ENCODE data around the gene NKX2-1. TPM values are rescaled to one million over a fixed set of nuclear protein-coding genes. Genes with fewer than 3 reads are reported as not detected.

The NKX2-1 gene
- total and polyA plus RNA-seq, 10 of the 15 experiments (the other 5 are each of a cell fraction or from before 2014, with no cell fraction given), result 0.03 TPM; not detected in 9

DNA sequence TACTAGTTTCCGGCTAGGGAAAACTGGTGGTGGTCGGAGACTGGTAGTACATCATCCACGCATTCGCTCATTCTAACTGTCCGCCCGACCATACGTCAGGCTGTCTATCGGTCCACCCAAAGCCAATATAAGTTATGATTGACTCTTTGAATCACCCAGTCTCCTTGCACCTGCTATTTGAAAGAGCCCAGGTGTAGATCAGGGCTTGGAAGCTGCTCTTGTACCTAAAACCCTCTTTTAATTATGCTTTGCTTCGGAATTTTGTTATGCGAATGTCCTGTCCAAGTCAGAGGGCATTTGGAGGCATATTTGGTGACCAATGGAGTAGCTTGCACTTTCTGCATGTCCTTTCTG is 5.7 kb upstream of the NKX2-1 start (continued):
- no peak for TF ChIP-seq MYB (IDR thresholded peaks at IDR 0.05; ENCODE audit: borderline replicate concordance, low read depth, low read length)
- TF ChIP-seq POLR2A (IDR thresholded peaks at IDR 0.05; ENCODE audit: low read depth, low read length), result no peak
- no peak for TF ChIP-seq TCF7 (IDR thresholded peaks at IDR 0.05; ENCODE audit: borderline replicate concordance)
- TF ChIP-seq NBN (IDR thresholded peaks at IDR 0.05), result no peak
- no peak for TF ChIP-seq RUNX3 (IDR thresholded peaks at IDR 0.05; ENCODE audit: low read length)

DNA sequence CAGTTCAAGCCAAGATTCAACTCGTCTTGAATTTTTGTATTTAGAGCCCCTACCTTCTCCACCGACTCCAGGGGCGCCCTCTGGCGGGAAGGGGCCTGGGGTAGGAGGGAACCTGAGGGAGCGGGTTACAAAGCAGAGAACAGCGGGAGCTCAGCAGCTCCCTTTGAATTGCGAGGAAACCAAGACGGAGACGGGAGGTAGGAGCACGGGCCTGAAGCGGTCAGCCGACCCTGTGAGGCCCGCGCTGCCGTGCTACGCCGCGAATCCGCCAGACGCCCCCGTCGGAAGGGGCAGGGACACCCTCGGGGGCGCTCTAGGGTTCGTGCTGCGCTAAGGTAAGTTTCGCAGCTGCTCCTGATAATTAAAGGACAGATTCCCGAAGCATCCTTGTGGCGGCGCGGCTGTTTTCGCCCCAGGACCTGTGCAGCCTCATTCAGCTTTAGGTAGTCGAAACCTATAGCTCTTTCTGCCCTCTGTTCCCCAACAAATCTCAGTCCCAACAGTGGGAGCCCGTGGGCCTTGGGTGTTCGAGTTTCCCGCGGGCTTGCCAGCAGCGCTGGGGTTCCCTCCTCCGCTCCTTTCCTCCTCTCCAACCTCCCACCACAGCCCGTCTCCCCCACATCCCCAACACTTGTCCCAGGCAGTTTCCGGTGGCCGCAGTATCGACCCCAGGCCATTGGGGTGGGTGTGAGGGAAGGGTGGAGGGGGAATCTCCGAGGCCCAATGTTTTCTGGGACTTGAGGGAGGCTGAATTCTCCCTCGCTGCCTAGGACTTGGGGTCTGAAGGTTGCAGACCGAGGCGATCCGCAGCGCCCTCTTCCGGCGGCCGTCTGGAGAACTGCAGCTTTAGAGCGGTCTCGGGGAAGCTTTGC is 5.1 kb upstream of the NKX2-1 start:
- SMC1A ChIA-PET (ENCODE audit: uncharacterized antibody, unreplicated experiment), result interaction anchor here (0.6 to 0.9 kb wide), 2 partner anchors 141 to 454 kb away, joined by 3 to 4 read pairs; no protein-coding TSS in a partner anchor

More for the DNA sequence above, 5.1 kb upstream of the NKX2-1 start:
- Histone ChIP-seq H3K27me3 (replicated peaks in 1 of 2; ENCODE audit: control insufficient read depth in 2 of 2, insufficient read depth in 2 of 2, low read length in 1 of 2) (peaks cover 6 to 17% of the 10 kb centered on the region in 2 experiments), H3K4me1 (ENCODE audit: control insufficient read depth, insufficient read depth, low read length) (no peaks in the 10 kb centered on the region), H3K4me2 (ENCODE audit: control insufficient read depth, insufficient read depth) (no peak overlapping the region), H4K20me1 (ENCODE audit: control insufficient read depth, insufficient read depth) (no peaks in the 10 kb centered on the region), H3K27ac (ENCODE audit: control insufficient read depth, insufficient read depth) (no peak overlapping the region), H2AFZ (ENCODE audit: control insufficient read depth, low read depth, low read length) (no peak overlapping the region), H3K79me2 (ENCODE audit: control insufficient read depth, insufficient read depth, low read length) (no peaks in the 10 kb centered on the region), H3K9me3 (replicated peaks; ENCODE audit: control insufficient read depth, insufficient read depth, low read length) (no peaks in the 10 kb centered on the region; the same call in 2 of the 3 replicates), H3K4me3 (no peak overlapping the region), H3K36me3 (ENCODE audit: control insufficient read depth in 2 of 2, insufficient read depth in 2 of 2, low read length in 1 of 2) (no peaks in the 10 kb centered on the region), H3K9ac (ENCODE audit: control insufficient read depth, insufficient read depth, low read length) (no peak overlapping the region)
- ChIA-PET RAD21 (ENCODE audit: unreplicated experiment) (no interaction called here), POLR2A (no interaction called here), CTCF (interaction anchor here (0.6 to 4.1 kb wide), 8 partner anchors 19 to 455 kb away, joined by 3 to 24 read pairs (median 4); no protein-coding TSS in a partner anchor)
- DNase-seq (ENCODE audit: low read depth, low spot score) (no peak), FAIRE-seq (no peak), ATAC-seq (peak; percentile 56)
- BruUV-seq (replicated peaks), result no TSS peak
- 36% methylated on average over 42 of the region's 54 CpGs for WGBS (ENCODE audit: insufficient coverage, insufficient replicate concordance, low lambda C conversion rate, missing lambda C conversion rate)
- in situ Hi-C loops (cut with MboI), result no loop called here
- intact Hi-C loops (cut with micrococcal nuclease; ENCODE audit: unreplicated experiment), result no loop called here
- no peak for TF ChIP-seq YBX1 (IDR thresholded peaks at IDR 0.05)
- TF ChIP-seq, protein P1, sequence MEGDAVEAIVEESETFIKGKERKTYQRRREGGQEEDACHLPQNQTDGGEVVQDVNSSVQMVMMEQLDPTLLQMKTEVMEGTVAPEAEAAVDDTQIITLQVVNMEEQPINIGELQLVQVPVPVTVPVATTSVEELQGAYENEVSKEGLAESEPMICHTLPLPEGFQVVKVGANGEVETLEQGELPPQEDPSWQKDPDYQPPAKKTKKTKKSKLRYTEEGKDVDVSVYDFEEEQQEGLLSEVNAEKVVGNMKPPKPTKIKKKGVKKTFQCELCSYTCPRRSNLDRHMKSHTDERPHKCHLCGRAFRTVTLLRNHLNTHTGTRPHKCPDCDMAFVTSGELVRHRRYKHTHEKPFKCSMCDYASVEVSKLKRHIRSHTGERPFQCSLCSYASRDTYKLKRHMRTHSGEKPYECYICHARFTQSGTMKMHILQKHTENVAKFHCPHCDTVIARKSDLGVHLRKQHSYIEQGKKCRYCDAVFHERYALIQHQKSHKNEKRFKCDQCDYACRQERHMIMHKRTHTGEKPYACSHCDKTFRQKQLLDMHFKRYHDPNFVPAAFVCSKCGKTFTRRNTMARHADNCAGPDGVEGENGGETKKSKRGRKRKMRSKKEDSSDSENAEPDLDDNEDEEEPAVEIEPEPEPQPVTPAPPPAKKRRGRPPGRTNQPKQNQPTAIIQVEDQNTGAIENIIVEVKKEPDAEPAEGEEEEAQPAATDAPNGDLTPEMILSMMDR (IDR thresholded peaks at IDR 0.05 in 2 of 3, conservative IDR thresholded peaks at IDR 0.05 in 1 of 3; ENCODE audit: control insufficient read depth in 2 of 3, extremely low read depth in 1 of 3, insufficient read depth in 1 of 3, low read depth in 3 of 3, low read length in 3 of 3), result peak; percentile 10 to 35 (median 30); a peak in 3 of 6 replicates
- TF ChIP-seq RAD21 (IDR thresholded peaks at IDR 0.05; ENCODE audit: insufficient read depth, low read depth, low read length), result 0 out of 2 replicates have a peak, but pooled peaks have one; percentile 9

Measured in GM12878 (cell line).